Smooth muscle cell (in vitro differentiated cells): ENCODE data around the gene KDM7A. TPM values are rescaled to one million over a fixed set of nuclear protein-coding genes. Genes with fewer than 3 reads are reported as not detected.

Experiments
- DNase-seq: peaks from one replicate; lab custom pipeline; 2025; ENCODE audit not compliant: unreplicated experiment; lab: John Stamatoyannopoulos, UW
- H2AFZ ChIP-seq: fragments of 200-600 bp; sonication (generic); 2 replicates; pipeline ENCODE4 v1.6.0; 2016; ENCODE audit warnings: antibody characterized with exemption, low read depth, mild to moderate bottlenecking
- H3F3A ChIP-seq: fragments of 200-600 bp; sonication (generic); 2 replicates; pipeline ENCODE4 v1.6.0; 2017; ENCODE audit warnings: antibody characterized with exemption, low read depth
- H3K27ac ChIP-seq: fragments of 200-600 bp; sonication (generic); 2 replicates; pipeline ENCODE4 v1.5.1; 2016; ENCODE audit warnings: low read depth, mild to moderate bottlenecking
- H3K27me3 ChIP-seq: fragments of 200-600 bp; sonication (generic); 2 replicates; pipeline ENCODE4 v1.6.1; 2016; ENCODE audit warnings: low read depth, mild to moderate bottlenecking
- H3K36me3 ChIP-seq: fragments of 200-600 bp; sonication (generic); 2 replicates; pipeline ENCODE4 v1.5.1; 2016; ENCODE audit warnings: low read depth
- H3K4me1 ChIP-seq: fragments of 200-600 bp; sonication (generic); 2 replicates; pipeline ENCODE4 v1.5.1; 2016; ENCODE audit warnings: low read depth
- H3K4me2 ChIP-seq: fragments of 200-600 bp; sonication (generic); 2 replicates; pipeline ENCODE4 v1.6.0; 2016; ENCODE audit warnings: mild to moderate bottlenecking
- H3K4me3 ChIP-seq: fragments of 200-600 bp; sonication (generic); 2 replicates; pipeline ENCODE4 v1.5.1; 2016; ENCODE audit warnings: mild to moderate bottlenecking
- H3K79me2 ChIP-seq: fragments of 200-600 bp; sonication (generic); 2 replicates; pipeline ENCODE4 v1.6.0; 2016; ENCODE audit warnings: low read depth, mild to moderate bottlenecking
- H3K9ac ChIP-seq: fragments of 200-600 bp; sonication (generic); 2 replicates; pipeline ENCODE4 v1.6.0; 2016; ENCODE audit warnings: low read depth
- H3K9me3 ChIP-seq: fragments of 200-600 bp; sonication (generic); replicated peaks from 2 replicates; pipeline ENCODE4 v1.5.1; 2016; ENCODE audit warnings: low read depth
- H4K20me1 ChIP-seq: fragments of 200-600 bp; sonication (generic); 2 replicates; pipeline ENCODE4 v1.6.0; 2016; ENCODE audit warnings: low read depth
- CTCF ChIP-seq: fragments of 200-600 bp; sonication (generic); IDR thresholded peaks from 2 replicates; pipeline ENCODE4 v1.5.1; 2017; ENCODE audit warnings: borderline replicate concordance, mild to moderate bottlenecking, antibody characterized with exemption; ENCODE audit not compliant: insufficient read depth, poor library complexity, severe bottlenecking
- WGBS: methylation state at CpG from one replicate; pipeline ENCODE4 v1.1.7; 2016; ENCODE audit warnings: low lambda C conversion rate; 5-methylcytosine and 5-hydroxymethylcytosine counted together
- polyA plus RNA-seq: library from polyadenylated mRNA; unstranded; fragments of >200 nt; fragmentation: Nextera tagmentation; extraction: Ambion mirVana; gene quantifications from 2 replicates; pipeline ENCODE4 v1.2.1, GENCODE V29; 2016
- total RNA-seq: library from RNA; depleted of rRNA; stranded (reverse); fragments of >200 nt; gene quantifications from 2 replicates; pipeline ENCODE4 v1.2.3, GENCODE V29; 2014

Gene KDM7A
- total and polyA plus RNA-seq, 2 experiments from 2014 or later, result 0.88 to 17.3 TPM

GRCh38 chr7:140146574-140146973 lies 30.2 kb downstream of the KDM7A start:
- no peaks in the 10 kb centered on the region for H3F3A ChIP-seq
- no peak overlapping the region for H3K4me2 ChIP-seq
- H3K9ac ChIP-seq, result no peak overlapping the region
- no peaks in the 10 kb centered on the region for H3K4me1 ChIP-seq
- H3K9me3 ChIP-seq, result no peaks in the 10 kb centered on the region
- H4K20me1 ChIP-seq, result peaks cover 41% of the 10 kb centered on the region
- H3K4me3 ChIP-seq, result no peak overlapping the region
- peaks cover 27% of the 10 kb centered on the region for H3K79me2 ChIP-seq
- H3K36me3 ChIP-seq, result no peaks in the 10 kb centered on the region
- DNase-seq, result no peak
- TF ChIP-seq CTCF, result no peak
- no peak overlapping the region for H3K27ac ChIP-seq
- 84% methylated on average over 4 of the region's 4 CpGs for WGBS
- H2AFZ ChIP-seq, result no peak overlapping the region
- no peaks in the 10 kb centered on the region for H3K27me3 ChIP-seq

- Histone ChIP-seq H3K4me3 (no peak overlapping the region), H4K20me1 (peaks cover 42% of the 10 kb centered on the region), H3K4me2 (no peak overlapping the region), H3K9ac (no peak overlapping the region), H3K79me2 (peaks cover 36% of the 10 kb centered on the region), H3K27ac (no peak overlapping the region), H3K36me3 (no peaks in the 10 kb centered on the region), H3K9me3 (no peaks in the 10 kb centered on the region), H2AFZ (no peak overlapping the region), H3K27me3 (no peaks in the 10 kb centered on the region), H3F3A (no peaks in the 10 kb centered on the region), H3K4me1 (no peaks in the 10 kb centered on the region)
- no peak for DNase-seq
- no peak for TF ChIP-seq CTCF
These were observed 31.1 kb downstream of the KDM7A start for GRCh38 chr7:140145709-140146108.

- 100% methylated on average over 2 of the region's 2 CpGs for WGBS
- TF ChIP-seq CTCF, result no peak
- no peaks in the 10 kb centered on the region for H3K27me3 ChIP-seq
These were observed 32.0 kb downstream of the KDM7A start for GRCh38 chr7:140144821-140145220.

GRCh38 chr7:140143997-140144396 lies 32.8 kb downstream of the KDM7A start:
- TF ChIP-seq CTCF, result no peak
- no peak overlapping the region for H3K4me2 ChIP-seq
- peaks cover 49% of the 10 kb centered on the region for H4K20me1 ChIP-seq
- H3K4me3 ChIP-seq, result no peak overlapping the region
- no peaks in the 10 kb centered on the region for H3K27me3 ChIP-seq
- H3K79me2 ChIP-seq, result peaks cover 44% of the 10 kb centered on the region
- H3F3A ChIP-seq, result no peaks in the 10 kb centered on the region
- H3K36me3 ChIP-seq, result no peaks in the 10 kb centered on the region
- 92% methylated on average over 3 of the region's 3 CpGs for WGBS
- no peaks in the 10 kb centered on the region for H3K4me1 ChIP-seq
- no peak overlapping the region for H3K27ac ChIP-seq
- H2AFZ ChIP-seq, result no peak overlapping the region
- DNase-seq, result no peak
- no peak overlapping the region for H3K9ac ChIP-seq
- no peaks in the 10 kb centered on the region for H3K9me3 ChIP-seq

More at GRCh38 chr7:140144821-140145220, 32.0 kb downstream of the KDM7A start:
- H3K79me2 ChIP-seq, result peaks cover 41% of the 10 kb centered on the region
- no peak overlapping the region for H3K9ac ChIP-seq
- H4K20me1 ChIP-seq, result peaks cover 49% of the 10 kb centered on the region
- DNase-seq, result no peak
- H3K9me3 ChIP-seq, result no peaks in the 10 kb centered on the region
- no peak overlapping the region for H3K4me3 ChIP-seq
- H3F3A ChIP-seq, result no peaks in the 10 kb centered on the region
- H3K36me3 ChIP-seq, result no peaks in the 10 kb centered on the region
- H3K4me2 ChIP-seq, result no peak overlapping the region
- H3K27ac ChIP-seq, result no peak overlapping the region
- H3K4me1 ChIP-seq, result no peaks in the 10 kb centered on the region
- H2AFZ ChIP-seq, result no peak overlapping the region
